HepG2 (cell line): ENCODE results near the gene NME7. TPM values are rescaled to one million over a fixed set of nuclear protein-coding genes. Genes with fewer than 3 reads are reported as not detected.

Source experiments
- E2F5 ChIP-seq: sonication (generic); formaldehyde crosslinking; conservative IDR thresholded peaks from 2 replicates; pipeline ENCODE4 v1.4.0; 2020; ENCODE audit warnings: missing genetic modification reagents
- GABPB1 ChIP-seq: IDR thresholded peaks from 2 replicates; pipeline ENCODE4 v1.6.1; 2016; ENCODE audit warnings: mild to moderate bottlenecking, missing genetic modification reagents, moderate library complexity, missing compliant biosample characterization
- MED13 ChIP-seq: sonication (generic); formaldehyde crosslinking; IDR thresholded peaks from 2 replicates; pipeline ENCODE4 v1.5.0; 2020; ENCODE audit warnings: missing genetic modification reagents
- MEIS2 ChIP-seq: sonication (generic); formaldehyde crosslinking; IDR thresholded peaks from 2 replicates; pipeline ENCODE4 v1.9.0; 2021; ENCODE audit warnings: mild to moderate bottlenecking, missing genetic modification reagents
- MTERF4 ChIP-seq: sonication (generic); formaldehyde crosslinking; IDR thresholded peaks from 2 replicates; pipeline ENCODE4 v1.8.0; 2023; ENCODE audit warnings: mild to moderate bottlenecking, missing genetic modification reagents
- POLR2G ChIP-seq: fragments of 200-400 bp; formaldehyde crosslinking; IDR thresholded peaks from 2 replicates; pipeline ENCODE4 v1.6.1; 2018; ENCODE audit warnings: mild to moderate bottlenecking, low read depth, low read length, moderate library complexity
- RCOR2 ChIP-seq: IDR thresholded peaks from 2 replicates; pipeline ENCODE4 v1.6.1; 2016; ENCODE audit warnings: missing biosample characterization, missing genetic modification reagents
- RFXAP ChIP-seq: sonication (generic); formaldehyde crosslinking; IDR thresholded peaks from 2 replicates; pipeline ENCODE4 v1.4.0; 2020; ENCODE audit warnings: missing genetic modification reagents, borderline replicate concordance
- SKI ChIP-seq: fragments of 450-650 bp; IDR thresholded peaks from one replicate; pipeline ENCODE4 v1.6.1; 2018; ENCODE audit warnings: mild to moderate bottlenecking; ENCODE audit not compliant: partially characterized antibody
- ZBTB39 ChIP-seq: sonication (generic); formaldehyde crosslinking; IDR thresholded peaks from 2 replicates; pipeline ENCODE4 v1.5.0; 2020; ENCODE audit warnings: missing genetic modification reagents
- ZBTB43 ChIP-seq: sonication (generic); formaldehyde crosslinking; conservative IDR thresholded peaks from 2 replicates; pipeline ENCODE4 v1.4.0; 2020; ENCODE audit warnings: missing genetic modification reagents
- ZNF232 ChIP-seq: sonication (generic); formaldehyde crosslinking; IDR thresholded peaks from 2 replicates; pipeline ENCODE4 v1.4.0; 2020; ENCODE audit warnings: missing genetic modification reagents, borderline replicate concordance
- ZNF503 ChIP-seq: sonication (generic); formaldehyde crosslinking; IDR thresholded peaks from 2 replicates; pipeline ENCODE4 v1.4.0; 2020; ENCODE audit warnings: missing genetic modification reagents
- ZNF652 ChIP-seq: IDR thresholded peaks from 2 replicates; pipeline ENCODE4 v1.6.1; 2016; ENCODE audit warnings: low read depth, borderline replicate concordance
- ZNF766 ChIP-seq: sonication (generic); formaldehyde crosslinking; IDR thresholded peaks from 2 replicates; pipeline ENCODE4 v1.5.0; 2020; ENCODE audit warnings: missing genetic modification reagents, borderline replicate concordance
- ZNF800 ChIP-seq: sonication (generic); formaldehyde crosslinking; IDR thresholded peaks from 2 replicates; pipeline ENCODE4 v1.4.0; 2020; ENCODE audit warnings: missing genetic modification reagents
- ZSCAN5A ChIP-seq: sonication (generic); formaldehyde crosslinking; IDR thresholded peaks from 2 replicates; pipeline ENCODE4 v1.8.0; 2022; ENCODE audit warnings: mild to moderate bottlenecking, missing genetic modification reagents, borderline replicate concordance
- polyA plus RNA-seq, 8 experiments: library from polyadenylated mRNA; depleted of rRNA in 3 of 8; stranded (reverse) in 7 of 8; unstranded in 1 of 8; fragments of >200 nt; fragmentation: Illumina TruSeq in 4 of 8; extraction: Trizol in 4 of 8; gene quantifications; 2 replicates each; pipeline versions ENCODE4 v1.2.1 to v1.2.3, GENCODE V29; 2011 to 2016; ENCODE audit warnings: low read depth in 4 of 8, missing spikeins in 1 of 8, mixed read lengths in 1 of 8; ENCODE audit not compliant: insufficient read depth in 1 of 8
- total RNA-seq, 5 experiments: library from RNA; depleted of rRNA; stranded (reverse); fragments of >200 nt; fragmentation: Illumina TruSeq; extraction: Trizol; gene quantifications; 2 replicates each; pipeline ENCODE4 v1.2.3, GENCODE V29; 2016; ENCODE audit warnings: low read depth in 1 of 5

NME7 gene
- total and polyA plus RNA-seq, 2 of the 13 experiments (the other 11 are each of a cell fraction or from before 2014, with no cell fraction given), result 9.4 to 22.5 TPM

GRCh38 chr1:169115891-169116585, 251.6 kb downstream of the NME7 start (continued):
- TF ChIP-seq ZSCAN5A, result no peak; the same call in 1 of the 2 replicates
- peak; percentile 72; the same call in 1 of the 2 replicates for TF ChIP-seq MTERF4 (CRISPR knock-in tag)
- no peak for TF ChIP-seq POLR2G
- TF ChIP-seq MED13 (CRISPR knock-in tag), result 0 out of 2 replicates have a peak, but pooled peaks have one; percentile 58
- peak; percentile 87 for TF ChIP-seq MEIS2 (CRISPR knock-in tag)
- peak; percentile 64; the same call in 1 of the 2 replicates for TF ChIP-seq ZNF800 (CRISPR knock-in tag)
- peak; percentile 69 for TF ChIP-seq SKI
- peak; percentile 76 for TF ChIP-seq RCOR2
- TF ChIP-seq ZNF766, result 0 out of 2 replicates have a peak, but pooled peaks have one; percentile 55
- TF ChIP-seq ZBTB39 (CRISPR knock-in tag), result peak; percentile 79; the same call in 1 of the 2 replicates
- peak; percentile 86 for TF ChIP-seq ZBTB43 (CRISPR knock-in tag)
- TF ChIP-seq E2F5 (CRISPR knock-in tag), result no peak
- peak; percentile 21; the same call in 1 of the 2 replicates for TF ChIP-seq GABPB1 (CRISPR knock-in tag)
- peak; percentile 85 for TF ChIP-seq ZNF503 (CRISPR knock-in tag)
- TF ChIP-seq ZNF232, result peak; percentile 66; the same call in 1 of the 2 replicates
- TF ChIP-seq RFXAP, result peak; percentile 98
- peak; percentile 49; the same call in 1 of the 2 replicates for TF ChIP-seq ZNF652
